HEK293 (cell line): ENCODE data around the gene PRAC1.

Experiments used
- CTCF ChIP-seq: fragments of 450-650 bp; formaldehyde crosslinking; IDR thresholded peaks from 2 replicates; pipeline ENCODE4 v1.5.1; 2016; ENCODE audit warnings: missing biosample characterization, missing genetic modification characterization
- KLF9 ChIP-seq: fragments of 450-650 bp; formaldehyde crosslinking; IDR thresholded peaks from 2 replicates; pipeline ENCODE4 v1.5.1; 2016; ENCODE audit warnings: missing biosample characterization, missing genetic modification characterization, low read depth
- PBX3 ChIP-seq: sonication (generic); formaldehyde crosslinking; IDR thresholded peaks from 2 replicates; pipeline ENCODE4 v1.8.1; 2022; ENCODE audit warnings: mild to moderate bottlenecking, moderate library complexity, missing genetic modification reagents
- PRDM10 ChIP-seq: fragments of 450-650 bp; formaldehyde crosslinking; IDR thresholded peaks from 2 replicates; pipeline ENCODE4 v1.5.1; 2016; ENCODE audit warnings: missing biosample characterization, missing genetic modification characterization
- REPIN1 ChIP-seq: fragments of 450-650 bp; formaldehyde crosslinking; IDR thresholded peaks from 2 replicates; pipeline ENCODE4 v1.5.1; 2017; ENCODE audit warnings: missing biosample characterization, missing genetic modification characterization, low read depth
- TCF7L2 ChIP-seq: IDR thresholded peaks from 2 replicates; pipeline ENCODE4 v1.6.1; 2011; ENCODE audit warnings: low read depth, mild to moderate bottlenecking, inconsistent platforms, low read length, moderate library complexity, borderline replicate concordance
- ZFP3 ChIP-seq: fragments of 450-650 bp; formaldehyde crosslinking; IDR thresholded peaks from 2 replicates; pipeline ENCODE4 v1.5.1; 2016; ENCODE audit warnings: low read depth, missing biosample characterization, missing genetic modification characterization
- ZNF214 ChIP-seq: fragments of 450-650 bp; formaldehyde crosslinking; IDR thresholded peaks from 2 replicates; pipeline ENCODE4 v1.5.1; 2017; ENCODE audit warnings: missing biosample characterization, mild to moderate bottlenecking, missing genetic modification characterization, borderline replicate concordance
- ZNF324 ChIP-seq: fragments of 450-650 bp; formaldehyde crosslinking; IDR thresholded peaks from 2 replicates; pipeline ENCODE4 v1.5.1; 2016; ENCODE audit warnings: missing biosample characterization, missing genetic modification characterization
- ZNF391 ChIP-seq: fragments of 450-650 bp; formaldehyde crosslinking; IDR thresholded peaks from 2 replicates; pipeline ENCODE4 v1.5.1; 2016; ENCODE audit warnings: low read depth, missing biosample characterization, missing genetic modification characterization, borderline replicate concordance
- ZNF664 ChIP-seq: fragments of 450-650 bp; formaldehyde crosslinking; IDR thresholded peaks from 2 replicates; pipeline ENCODE4 v1.5.1; 2016; ENCODE audit warnings: missing biosample characterization, missing genetic modification characterization
- ZNF76 ChIP-seq: fragments of 450-650 bp; formaldehyde crosslinking; IDR thresholded peaks from 2 replicates; pipeline ENCODE4; 2016; ENCODE audit warnings: low read depth, missing biosample characterization, missing genetic modification characterization, borderline replicate concordance

- TF ChIP-seq ZNF324 (tag by site-specific recombination) (no peak), CTCF (tag by site-specific recombination) (no peak), ZNF76 (tag by site-specific recombination) (no peak), ZNF391 (no peak), ZNF664 (peak; percentile 63), PBX3 (no peak), PRDM10 (no peak), ZNF214 (tag by site-specific recombination) (no peak), KLF9 (tag by site-specific recombination) (no peak), ZFP3 (no peak), REPIN1 (no peak), TCF7L2 (no peak)
Observed at GRCh38 chr17:48672340-48672739, 50.0 kb downstream of the PRAC1 start.
